CD4-positive, alpha-beta T cell treated with Interleukin-4 for 1 hour (primary cell): ENCODE measurements around the gene RIN3.

Experiments used
- DNase-seq, 2 donors: peaks; one replicate each; pipeline ENCODE4 v3.0.0-alpha.2; 2020 to 2022

The RIN3 gene

GRCh38 chr14:92556863-92557543, 43.4 kb downstream of the RIN3 start:
- DNase-seq, result no peak

GRCh38 chr14:92557544-92557912, 43.9 kb downstream of the RIN3 start:
- no peak for DNase-seq

- DNase-seq, result no peak
Observed at GRCh38 chr14:92558319-92558718, 44.7 kb downstream of the RIN3 start.

DNA sequence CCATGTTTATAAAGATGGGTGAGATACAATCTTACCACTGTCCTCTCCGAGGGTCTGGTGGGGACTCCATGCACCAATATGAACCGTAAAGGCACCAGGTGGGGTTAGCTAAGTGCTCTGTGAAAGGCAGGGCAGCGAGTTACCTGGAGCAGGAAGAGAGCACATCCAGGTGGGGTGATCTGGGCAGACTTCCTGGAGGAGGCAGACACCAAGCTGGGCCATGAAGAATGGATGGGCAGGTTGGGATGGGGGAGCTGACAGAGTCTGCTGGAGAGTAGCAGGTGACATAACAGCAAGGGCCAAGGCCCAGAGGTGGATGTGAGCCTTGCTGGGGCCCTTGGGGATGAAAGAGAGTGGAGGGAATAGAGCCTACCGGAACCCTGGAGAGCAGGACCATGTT, 45.9 kb downstream of the RIN3 start:
- no peak for DNase-seq

GRCh38 chr14:92560106-92560865, 46.7 kb downstream of the RIN3 start:
- DNase-seq, result peak; percentile 46 to 52

- no peak for DNase-seq
Observed at GRCh38 chr14:92561906-92562479, 48.4 kb downstream of the RIN3 start.

GRCh38 chr14:92563359-92563758, 49.8 kb downstream of the RIN3 start:
- DNase-seq, result no peak

- DNase-seq, result no peak
Observed at GRCh38 chr14:92563765-92564285, 50.2 kb downstream of the RIN3 start.

DNA sequence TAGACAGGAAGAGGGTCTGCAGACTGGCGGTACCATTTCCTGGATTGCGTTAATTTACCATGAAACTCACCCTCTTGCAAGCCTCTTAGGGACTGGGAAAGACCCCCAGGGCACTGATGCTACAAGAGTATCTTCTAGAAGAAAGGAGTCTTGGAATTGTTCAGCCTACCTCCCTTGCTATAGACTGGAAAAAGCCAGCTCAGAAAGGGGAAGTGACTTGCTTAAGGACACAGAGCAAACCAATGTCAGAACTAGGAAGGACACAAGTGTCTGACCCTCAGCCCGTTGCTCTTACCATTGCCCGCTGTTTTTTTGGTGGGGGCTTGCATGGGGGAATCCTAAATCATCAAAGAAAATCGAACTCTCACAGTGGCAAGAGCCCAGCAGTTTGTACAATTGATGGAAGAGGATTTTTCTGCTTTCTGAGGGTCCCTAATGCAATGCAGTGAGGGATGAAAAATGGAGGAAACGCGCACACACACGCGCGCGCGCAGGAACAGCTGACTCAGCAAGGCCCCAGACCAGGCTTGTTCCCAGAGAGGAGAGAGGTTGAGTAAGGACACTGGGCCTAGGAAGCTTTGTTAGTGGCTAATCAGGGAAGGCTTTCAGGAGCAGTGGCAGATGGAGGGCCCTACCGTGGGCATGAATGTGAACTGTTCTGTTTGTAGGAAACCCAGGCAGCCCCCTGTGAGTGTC, 50.9 kb downstream of the RIN3 start:
- DNase-seq, result no peak

DNA sequence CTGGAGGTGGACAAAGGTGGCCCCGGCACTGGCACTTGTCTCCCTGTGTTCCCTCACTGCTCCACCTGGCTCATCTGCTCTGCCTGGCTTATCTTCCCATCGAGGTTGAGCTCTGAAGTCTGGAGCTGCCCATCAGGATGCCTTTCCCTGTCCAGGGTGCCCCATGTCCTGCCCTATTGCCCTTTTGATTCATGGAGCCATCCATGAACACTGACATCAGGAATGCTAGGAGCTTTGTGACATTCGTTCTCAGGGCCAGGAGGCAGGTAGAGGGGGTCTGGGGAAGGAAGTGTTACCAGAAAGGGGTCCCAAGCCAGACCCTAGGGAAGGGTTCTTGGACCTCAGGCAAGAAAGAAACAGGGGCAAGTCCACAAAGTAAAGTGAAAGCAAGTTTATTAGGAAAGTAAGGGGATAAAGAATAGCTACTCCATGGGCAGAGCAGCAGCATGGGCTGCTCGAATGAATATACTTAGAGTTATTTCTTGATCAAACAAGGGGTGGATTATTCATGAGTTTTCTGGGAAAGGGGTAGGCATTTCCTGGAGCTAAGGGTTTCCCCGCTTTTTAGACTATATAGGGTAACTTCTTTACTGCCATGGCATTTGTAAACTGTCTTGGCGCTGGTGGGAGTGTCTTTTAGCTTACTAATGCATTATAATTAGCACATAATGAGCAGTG, 51.6 kb downstream of the RIN3 start:
- no peak for DNase-seq

DNA sequence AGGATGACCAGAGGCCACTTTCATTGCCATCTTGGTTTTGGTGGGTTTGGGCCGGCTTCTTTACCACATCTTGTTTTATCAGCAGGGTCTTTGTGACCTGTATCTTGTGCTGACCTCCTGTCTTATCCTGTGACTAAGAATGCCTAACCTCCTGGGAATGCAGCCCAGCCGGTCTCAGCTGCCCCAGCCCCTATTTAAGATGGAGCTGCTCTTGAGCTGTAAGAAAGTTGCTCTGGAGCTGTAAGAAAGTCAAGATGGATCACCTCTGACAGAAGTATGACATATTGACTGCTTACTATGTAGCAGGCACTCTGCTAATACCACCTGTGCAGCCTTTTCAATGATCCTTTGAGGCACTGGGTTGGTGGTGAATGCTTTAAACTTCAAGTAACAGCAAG, 52.1 kb downstream of the RIN3 start:
- no peak for DNase-seq

DNA sequence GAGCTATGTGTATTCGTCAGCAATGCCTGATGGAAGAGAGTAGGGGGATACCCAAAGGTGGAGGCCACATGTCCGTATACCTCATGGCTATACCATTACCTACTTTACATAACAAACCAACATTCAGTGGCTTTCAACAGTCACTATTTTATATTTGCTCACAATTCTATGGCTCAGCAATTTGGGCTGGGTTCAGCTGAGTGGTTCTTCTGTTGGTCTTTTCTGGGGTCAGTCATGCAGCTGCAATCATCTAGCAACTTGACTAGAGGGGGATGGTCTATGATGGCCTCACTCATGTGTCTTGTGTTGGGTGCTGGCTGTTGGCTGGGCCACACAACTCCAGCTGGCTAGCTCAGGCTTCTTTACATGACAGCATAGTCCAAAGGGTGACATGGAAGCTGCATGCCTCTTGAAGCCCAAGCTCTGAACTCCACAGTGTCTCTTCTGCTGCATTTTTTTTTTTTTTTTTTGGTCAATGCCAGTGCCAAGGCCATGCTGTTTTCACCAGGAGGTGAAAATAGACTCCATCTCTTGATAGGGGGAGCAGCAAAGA, 53.7 kb downstream of the RIN3 start:
- no peak for DNase-seq

DNA sequence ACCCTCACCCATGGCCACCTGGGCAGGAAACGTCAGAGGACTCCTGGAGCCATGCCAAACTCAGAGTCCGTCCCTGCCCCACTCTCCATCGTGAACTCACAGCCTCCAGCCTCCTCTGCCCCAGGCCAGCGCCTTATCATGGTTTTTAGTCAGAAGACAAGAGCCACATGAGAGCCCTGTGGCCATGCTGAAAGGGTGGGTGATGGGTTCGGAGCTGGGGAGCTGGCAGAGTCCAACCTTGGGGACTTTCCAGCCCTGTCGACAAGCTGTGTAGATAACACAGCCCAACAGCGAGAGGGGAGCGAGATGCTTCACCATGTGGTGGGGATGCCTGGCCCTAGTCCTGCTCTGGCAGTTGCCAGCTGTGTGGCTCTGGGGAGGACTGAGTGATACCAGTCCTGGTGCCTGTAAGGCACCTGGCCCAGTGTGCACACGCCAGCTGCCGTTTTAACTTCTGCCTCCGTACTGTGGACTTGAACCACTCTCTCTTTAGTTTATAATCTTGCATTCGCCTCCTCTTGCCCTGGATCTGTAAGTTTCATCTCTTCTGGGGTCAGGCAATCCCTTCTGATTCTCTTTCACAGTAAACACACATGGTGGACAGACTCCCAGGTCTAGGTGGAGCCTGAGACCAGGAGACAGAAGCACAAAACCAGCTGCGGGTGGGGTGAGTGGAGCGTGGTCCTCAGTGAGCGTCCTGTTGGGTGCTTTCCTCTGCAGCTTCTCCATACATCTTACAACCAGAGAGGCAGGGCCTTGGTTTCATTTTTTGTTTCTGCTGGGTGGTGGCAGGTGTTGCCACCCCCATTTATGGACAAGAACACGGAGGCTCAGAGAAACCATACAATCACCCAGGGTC, 55.3 kb downstream of the RIN3 start:
- DNase-seq, result peak; percentile 65 to 66

DNA sequence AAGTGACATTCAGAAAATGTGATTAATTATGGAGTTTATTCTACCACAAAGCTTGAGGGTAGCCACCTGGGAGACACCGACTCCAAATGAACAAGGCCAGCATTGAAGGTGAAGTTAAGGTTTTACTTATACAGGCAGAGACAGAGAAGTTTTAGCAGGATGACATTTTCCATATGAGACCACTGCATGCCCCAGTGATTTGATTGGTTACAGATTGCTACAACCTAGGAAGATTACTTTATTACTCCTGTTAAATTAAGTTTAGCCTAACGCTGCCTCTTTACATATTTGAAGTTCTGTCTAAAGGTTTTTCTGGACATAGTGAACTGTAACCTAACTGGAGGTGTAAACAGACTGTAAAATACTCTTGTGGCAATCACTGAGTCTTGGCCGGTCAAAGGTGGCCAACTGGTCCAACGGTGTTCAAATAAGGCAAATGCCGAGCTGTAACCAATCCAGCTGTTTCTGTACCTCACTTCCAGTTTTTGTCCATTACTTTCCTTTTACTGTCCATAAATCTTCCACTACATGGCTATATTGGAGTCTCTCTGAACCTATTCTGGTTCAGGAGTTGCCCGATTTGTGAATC, 57.2 kb downstream of the RIN3 start:
- DNase-seq, result no peak

DNA sequence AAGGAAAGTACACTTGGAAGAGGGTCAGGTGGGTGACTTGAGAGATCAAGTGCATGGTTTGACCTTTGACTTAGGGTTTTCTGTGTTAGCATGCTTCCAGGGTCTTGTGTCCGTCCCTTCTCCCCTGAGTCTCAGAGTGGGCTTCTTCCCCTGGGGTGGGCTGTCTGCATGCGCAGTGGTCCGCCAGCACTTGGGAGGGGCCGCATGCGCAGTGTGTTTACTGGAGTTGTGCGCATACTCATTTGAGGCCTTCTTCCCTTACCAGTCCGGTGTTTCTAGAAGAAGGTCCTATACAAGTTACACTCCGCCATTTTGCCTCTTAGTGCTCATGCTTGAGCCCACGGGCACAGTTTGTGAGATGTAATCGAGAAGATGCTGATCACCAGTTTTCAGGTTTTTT, 58.5 kb downstream of the RIN3 start:
- no peak for DNase-seq

DNA sequence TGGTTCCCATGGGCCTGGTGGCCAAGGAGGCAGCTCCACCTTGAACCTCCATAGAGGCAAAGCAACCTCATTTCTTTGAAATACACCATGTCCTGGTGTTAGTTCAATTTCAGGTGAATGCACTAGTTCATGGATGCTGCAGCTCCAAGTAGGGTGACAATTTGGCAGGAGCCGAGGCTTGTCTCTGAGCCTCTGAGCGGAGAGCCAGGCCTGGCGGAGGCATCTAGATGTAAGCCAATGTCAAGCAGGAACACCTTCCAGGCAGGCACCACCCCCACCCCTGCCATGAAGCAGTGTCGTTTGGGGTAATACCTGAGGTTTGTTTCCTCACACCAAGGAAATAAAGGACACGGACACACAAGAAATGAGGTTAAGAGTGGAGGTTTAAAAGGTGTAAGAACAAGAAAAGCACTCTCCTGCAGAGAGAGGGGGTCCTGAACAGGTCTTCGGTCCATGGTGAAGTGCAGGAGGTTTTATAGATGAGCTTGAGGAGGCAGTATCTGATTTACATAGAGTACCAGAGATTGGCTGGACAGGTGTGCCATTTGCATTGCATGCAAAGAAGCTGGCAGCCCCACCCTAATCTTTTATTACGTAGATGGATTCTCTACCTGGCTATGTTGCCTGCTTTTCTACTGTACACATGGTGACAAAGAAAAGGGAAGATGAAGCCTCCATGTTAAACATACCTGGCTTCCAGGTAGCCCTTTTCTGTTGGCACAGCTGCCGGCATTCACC, 60.3 kb downstream of the RIN3 start:
- no peak for DNase-seq

DNA sequence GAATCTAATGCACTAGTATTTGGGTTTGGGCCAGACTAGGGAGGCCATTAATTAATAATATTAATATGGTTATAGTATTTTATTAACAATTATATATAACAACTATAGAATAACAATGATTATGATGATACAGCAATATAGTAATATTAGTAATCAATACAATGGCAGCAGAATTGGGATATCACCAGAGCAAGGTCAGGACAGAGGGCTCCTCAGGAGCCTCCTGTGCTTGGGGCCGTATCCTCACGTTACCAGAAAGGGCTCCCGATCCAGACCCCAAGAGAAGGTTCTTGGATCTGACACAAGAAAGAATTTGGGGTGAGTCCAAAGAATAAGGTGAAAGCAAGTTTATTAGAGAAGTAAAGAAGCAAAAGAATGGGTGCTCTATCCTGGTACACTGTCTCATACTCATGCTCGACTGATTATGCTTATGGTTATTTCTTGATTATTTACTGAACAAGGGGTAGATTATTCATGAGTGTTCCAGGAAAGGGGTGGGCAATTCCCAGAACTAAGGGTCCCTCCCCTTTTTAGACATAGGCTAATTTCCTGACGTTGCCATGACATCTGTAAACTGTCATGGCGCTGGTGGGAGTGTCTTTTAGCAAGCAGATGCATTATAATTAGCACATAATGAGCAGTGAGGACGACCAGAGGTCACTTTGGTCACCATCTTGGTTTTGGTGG, 61.6 kb downstream of the RIN3 start:
- DNase-seq, result no peak

- no peak for DNase-seq
Observed at GRCh38 chr14:92575748-92576303, 62.2 kb downstream of the RIN3 start.

DNA sequence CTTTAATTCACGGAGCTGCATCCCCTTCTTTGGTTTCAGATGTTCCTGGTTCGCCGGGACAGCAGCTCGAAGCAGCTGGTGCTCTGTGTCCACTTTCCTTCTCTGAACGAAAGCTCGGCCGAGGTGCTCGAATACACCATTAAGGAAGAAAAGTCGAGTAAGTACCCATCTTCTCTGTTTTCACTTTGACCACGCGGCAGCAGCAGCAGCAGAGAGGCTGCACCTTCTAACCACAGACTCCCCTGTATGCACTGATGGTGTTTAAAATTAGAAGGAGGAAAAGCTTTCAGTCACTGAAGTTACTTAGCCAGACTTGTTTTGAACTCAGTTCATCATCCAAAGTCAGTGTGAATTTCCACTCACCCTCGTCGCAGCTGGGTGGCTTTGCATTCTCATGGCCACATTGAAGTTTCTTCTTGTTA, 63.8 kb downstream of the RIN3 start:
- DNase-seq, result peak; percentile 42 to 49
